Mesendoderm (in vitro differentiated cells): Measurements from ENCODE around the gene MR1.
A peak's percentile ranks its signal among the peaks of the same experiment; 100 is the strongest.

Source experiments
- DNase-seq: peaks from one replicate; pipeline ENCODE4 v3.0.0; 2013
- H2AK5ac ChIP-seq: 2 replicates; pipeline ENCODE4 v1.6.1; 2013; ENCODE audit warnings: low read length, inconsistent platforms
- H2BK120ac ChIP-seq: 2 replicates; pipeline ENCODE4 v1.6.1; 2013; ENCODE audit warnings: low read depth, mild to moderate bottlenecking, low read length, moderate library complexity, mixed read lengths
- H2BK15ac ChIP-seq: replicated peaks from 2 replicates; pipeline ENCODE4 v1.6.1; 2013; ENCODE audit warnings: low read depth, mild to moderate bottlenecking, moderate library complexity
- H2BK5ac ChIP-seq: 2 replicates; pipeline ENCODE4 v1.6.1; 2013; ENCODE audit warnings: low read length, inconsistent platforms
- H3K18ac ChIP-seq: 2 replicates; pipeline ENCODE4 v1.6.1; 2013; ENCODE audit warnings: mild to moderate bottlenecking, low read length, mixed read lengths
- H3K23ac ChIP-seq: one replicate; pipeline ENCODE4 v1.6.1; 2013; ENCODE audit warnings: low read length
- H3K27ac ChIP-seq: 2 replicates; pipeline ENCODE4 v1.5.1; 2013; ENCODE audit warnings: low read depth, mild to moderate bottlenecking, inconsistent platforms, low read length, moderate library complexity
- H3K27me3 ChIP-seq: 2 replicates; pipeline ENCODE4 v1.6.1; 2013; ENCODE audit warnings: low read length, control low read depth, mild to moderate bottlenecking, inconsistent platforms; ENCODE audit not compliant: insufficient read depth, poor library complexity
- H3K36me3 ChIP-seq: 2 replicates; pipeline ENCODE4 v1.6.1; 2013; ENCODE audit warnings: low read length, inconsistent platforms; ENCODE audit not compliant: control insufficient read depth, insufficient read depth
- H3K4ac ChIP-seq: one replicate; pipeline ENCODE4 v1.6.1; 2013; ENCODE audit warnings: low read depth, mild to moderate bottlenecking, low read length, moderate library complexity
- H3K4me1 ChIP-seq: 2 replicates; pipeline ENCODE4 v1.6.1; 2013; ENCODE audit warnings: low read depth, low read length, inconsistent platforms; ENCODE audit not compliant: control insufficient read depth
- H3K4me2 ChIP-seq: 2 replicates; pipeline ENCODE4 v1.6.1; 2013; ENCODE audit warnings: low read length
- H3K4me3 ChIP-seq: 2 replicates; pipeline ENCODE4 v1.5.1; 2013; ENCODE audit warnings: mild to moderate bottlenecking, low read length
- H3K56ac ChIP-seq: one replicate; pipeline ENCODE4 v1.6.1; 2013; ENCODE audit warnings: low read length
- H3K79me1 ChIP-seq: 2 replicates; pipeline ENCODE4 v1.6.1; 2013; ENCODE audit warnings: low read length, inconsistent platforms
- H3K79me2 ChIP-seq: 2 replicates; pipeline ENCODE4 v1.6.1; 2013; ENCODE audit warnings: mild to moderate bottlenecking, low read length; ENCODE audit not compliant: control insufficient read depth, insufficient read depth
- H3K9ac ChIP-seq: 2 replicates; pipeline ENCODE4 v1.6.1; 2013; ENCODE audit warnings: low read length, inconsistent platforms
- H4K5ac ChIP-seq: one replicate; pipeline ENCODE4 v1.6.1; 2013; ENCODE audit warnings: low read length
- H4K8ac ChIP-seq: one replicate; pipeline ENCODE4 v1.6.1; 2013; ENCODE audit warnings: low read depth, mild to moderate bottlenecking, control low read depth, low read length, moderate library complexity
- WGBS: extraction: QIAGEN DNeasy Blood & Tissue Kit; methylation state at CpG from one replicate; pipeline ENCODE4 v1.1.7; 2013; ENCODE audit warnings: low lambda C conversion rate, missing lambda C conversion rate; ENCODE audit not compliant: insufficient coverage; ENCODE audit errors: extremely low coverage; 5-methylcytosine and 5-hydroxymethylcytosine counted together

The MR1 gene

DNA sequence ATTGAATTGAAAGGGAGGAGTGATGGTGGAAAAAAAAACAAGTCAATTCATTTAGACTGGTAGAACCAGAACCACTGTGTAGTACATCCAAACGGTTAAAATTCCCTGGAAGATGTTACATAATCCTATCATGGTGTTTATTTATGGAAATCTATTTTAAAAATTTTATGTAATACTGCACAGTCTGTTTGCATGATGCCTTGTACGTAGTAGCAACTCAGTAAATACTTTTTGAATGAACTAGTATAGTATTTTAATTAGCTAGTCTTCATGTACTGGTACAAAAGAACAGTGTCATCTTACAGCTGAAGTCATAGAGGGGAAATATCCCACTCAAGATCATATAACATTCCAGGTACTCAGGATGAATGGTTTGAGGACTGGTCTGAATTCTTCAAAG is 27.7 kb downstream of the MR1 start:
- H2BK5ac ChIP-seq, result no peak overlapping the region
- no peak overlapping the region for H3K4ac ChIP-seq
- H3K18ac ChIP-seq, result no peak overlapping the region
- H3K4me1 ChIP-seq, result peaks cover 2% of the 10 kb centered on the region
- no peak overlapping the region for H3K4me2 ChIP-seq
- H3K56ac ChIP-seq, result no peak overlapping the region
- no peak overlapping the region for H3K27ac ChIP-seq
- H2BK15ac ChIP-seq, result no peak overlapping the region
- H2AK5ac ChIP-seq, result no peak overlapping the region
- no peak overlapping the region for H4K5ac ChIP-seq
- no peaks in the 10 kb centered on the region for H3K79me2 ChIP-seq
- no peak overlapping the region for H2BK120ac ChIP-seq
- H3K27me3 ChIP-seq, result no peaks in the 10 kb centered on the region
- no peaks in the 10 kb centered on the region for H3K79me1 ChIP-seq
- DNase-seq, result no peak
- no peak overlapping the region for H3K23ac ChIP-seq
- H3K9ac ChIP-seq, result no peak overlapping the region
- no peak overlapping the region for H4K8ac ChIP-seq
- H3K4me3 ChIP-seq, result no peak overlapping the region
- no peaks in the 10 kb centered on the region for H3K36me3 ChIP-seq
- no CpG with 5 or more reads among the region's 2 CpGs for WGBS

DNA sequence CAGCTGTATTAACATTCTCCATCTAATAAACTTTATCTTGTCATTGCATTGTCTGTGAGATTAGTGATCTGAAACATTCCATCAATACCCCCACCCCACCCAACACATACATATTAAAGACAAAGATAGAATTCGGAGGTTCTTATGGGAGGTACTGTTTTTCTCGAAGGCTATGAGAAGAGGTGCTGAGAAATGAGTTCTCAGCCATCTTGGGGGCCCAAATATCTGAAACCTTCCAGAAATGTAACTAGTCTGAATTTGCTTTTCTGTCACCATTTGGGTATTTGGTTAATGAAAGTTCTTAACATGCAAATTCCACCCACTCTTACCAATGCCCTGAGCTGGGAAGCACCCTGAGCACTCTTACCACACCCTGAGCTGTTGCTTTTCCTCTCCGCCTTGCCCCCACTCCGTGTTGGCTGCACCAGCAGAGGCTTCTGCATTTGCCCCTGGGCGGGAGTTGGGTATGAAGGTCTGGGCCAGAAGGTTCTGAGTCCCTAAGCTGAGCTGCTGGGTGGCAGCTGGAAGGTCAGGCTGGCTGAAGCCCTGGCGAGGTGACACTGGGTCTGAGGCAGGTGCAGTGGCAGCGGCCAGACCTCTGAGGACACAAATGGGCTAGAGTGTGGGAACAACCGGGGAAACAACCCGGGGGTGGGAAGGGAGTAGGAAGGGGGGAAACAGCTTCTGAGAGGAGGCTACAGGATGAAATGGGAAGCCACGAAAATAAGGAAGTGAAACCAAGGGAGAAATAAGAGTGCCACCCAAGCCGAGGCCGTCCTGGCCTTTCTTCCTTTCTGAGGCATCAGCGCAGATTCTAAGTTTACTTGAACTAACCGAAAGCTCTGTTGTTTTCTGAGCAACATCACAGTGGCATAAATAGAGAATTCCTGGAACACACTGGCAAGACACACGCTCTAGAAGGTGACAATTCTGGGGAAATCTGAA is 28.4 kb downstream of the MR1 start:
- Histone ChIP-seq H2AK5ac (no peak overlapping the region), H2BK15ac (no peak overlapping the region), H3K4me2 (no peak overlapping the region), H4K5ac (no peak overlapping the region), H3K23ac (no peak overlapping the region), H3K27ac (no peak overlapping the region), H3K56ac (no peak overlapping the region), H3K79me2 (no peaks in the 10 kb centered on the region), H3K4ac (no peak overlapping the region), H3K4me3 (no peak overlapping the region), H3K36me3 (no peaks in the 10 kb centered on the region), H3K9ac (no peak overlapping the region), H3K27me3 (no peaks in the 10 kb centered on the region), H4K8ac (no peak overlapping the region), H3K18ac (no peak overlapping the region), H2BK120ac (no peak overlapping the region), H3K4me1 (peaks cover 2% of the 10 kb centered on the region), H3K79me1 (no peaks in the 10 kb centered on the region), H2BK5ac (no peak overlapping the region)
- WGBS, result no CpG with 5 or more reads among the region's 15 CpGs
- DNase-seq, result no peak

DNA sequence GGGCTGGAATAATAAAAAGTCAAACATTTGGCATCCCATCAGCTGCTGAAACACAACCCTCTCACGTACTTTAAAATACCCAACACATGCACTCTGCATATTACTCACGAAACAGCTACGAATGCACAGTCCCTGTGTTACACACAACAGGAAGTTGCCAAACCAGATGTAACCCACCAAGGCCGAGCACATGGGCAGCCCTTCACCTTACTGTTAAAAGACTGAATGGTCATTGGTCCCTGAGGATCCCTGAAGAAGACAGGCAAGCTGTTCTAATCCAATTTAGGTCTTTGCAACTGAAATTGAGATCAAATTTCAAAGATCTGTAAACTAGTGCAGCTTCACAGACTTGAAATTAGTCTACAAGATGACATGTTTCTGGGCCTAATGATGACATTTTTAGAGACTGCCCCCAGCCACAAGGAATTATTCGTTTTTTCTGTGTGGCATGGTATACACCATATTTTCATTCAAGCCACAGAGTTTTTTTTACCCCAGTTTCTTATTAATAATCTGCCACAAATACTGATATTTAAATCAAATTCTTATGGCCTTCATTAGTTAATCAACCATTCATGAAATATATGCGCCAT is 29.1 kb downstream of the MR1 start:
- Histone ChIP-seq H3K4me3 (no peak overlapping the region), H2BK5ac (no peak overlapping the region), H2BK15ac (no peak overlapping the region), H2BK120ac (no peak overlapping the region), H4K8ac (no peak overlapping the region), H3K79me1 (no peaks in the 10 kb centered on the region), H3K27me3 (no peaks in the 10 kb centered on the region), H3K4ac (no peak overlapping the region), H3K27ac (no peak overlapping the region), H3K23ac (no peak overlapping the region), H3K79me2 (no peaks in the 10 kb centered on the region), H2AK5ac (no peak overlapping the region), H3K36me3 (no peaks in the 10 kb centered on the region), H3K56ac (no peak overlapping the region), H4K5ac (no peak overlapping the region), H3K4me2 (no peak overlapping the region), H3K4me1 (peaks cover 2% of the 10 kb centered on the region), H3K9ac (no peak overlapping the region), H3K18ac (no peak overlapping the region)
- no CpG with 5 or more reads among the region's 6 CpGs for WGBS
- no peak for DNase-seq

DNA sequence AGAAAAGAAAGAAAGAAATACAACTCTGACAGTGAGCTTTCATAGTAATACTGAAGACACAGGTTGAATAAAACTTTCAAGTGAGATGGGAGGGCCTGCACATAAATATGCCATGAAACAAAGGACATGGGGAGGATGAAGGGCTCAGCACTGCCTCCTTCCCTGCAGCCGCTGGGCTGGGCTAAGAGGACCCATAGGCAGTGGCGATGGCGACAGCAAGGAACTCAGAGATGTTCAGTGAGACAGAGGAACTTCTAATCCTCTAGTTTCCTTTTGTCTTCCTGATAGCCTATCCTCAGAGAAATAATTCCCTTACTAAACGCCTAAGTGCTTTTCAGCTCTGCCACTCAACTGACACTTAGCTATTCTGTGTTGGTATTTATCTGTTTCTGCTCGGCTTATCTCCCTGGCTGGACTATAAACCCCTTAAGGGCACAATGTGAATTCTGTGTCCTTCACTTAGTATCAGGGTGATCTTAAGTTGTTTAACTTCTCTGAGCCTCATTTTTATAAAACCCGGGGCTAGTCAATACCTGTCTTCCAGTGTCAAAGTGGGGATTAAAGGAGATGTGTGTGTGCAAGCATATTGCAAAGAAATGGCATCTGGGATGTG is 30.3 kb downstream of the MR1 start:
- peak; percentile 46 for DNase-seq
- H3K23ac ChIP-seq, result no peak overlapping the region
- H4K5ac ChIP-seq, result no peak overlapping the region
- no peak overlapping the region for H2BK15ac ChIP-seq
- no peaks in the 10 kb centered on the region for H3K36me3 ChIP-seq
- H3K18ac ChIP-seq, result no peak overlapping the region
- no peaks in the 10 kb centered on the region for H3K79me2 ChIP-seq
- no peaks in the 10 kb centered on the region for H3K79me1 ChIP-seq
- H2BK120ac ChIP-seq, result no peak overlapping the region
- no peak overlapping the region for H3K9ac ChIP-seq
- no peak overlapping the region for H3K4me3 ChIP-seq
- WGBS, result no CpG with 5 or more reads among the region's 6 CpGs
- peaks cover 2% of the 10 kb centered on the region for H3K4me1 ChIP-seq
- H3K4me2 ChIP-seq, result no peak overlapping the region
- H3K27me3 ChIP-seq, result no peaks in the 10 kb centered on the region
- no peak overlapping the region for H3K4ac ChIP-seq
- no peak overlapping the region for H3K56ac ChIP-seq
- no peak overlapping the region for H4K8ac ChIP-seq
- no peak overlapping the region for H2AK5ac ChIP-seq
- H3K27ac ChIP-seq, result no peak overlapping the region
- H2BK5ac ChIP-seq, result no peak overlapping the region

DNA sequence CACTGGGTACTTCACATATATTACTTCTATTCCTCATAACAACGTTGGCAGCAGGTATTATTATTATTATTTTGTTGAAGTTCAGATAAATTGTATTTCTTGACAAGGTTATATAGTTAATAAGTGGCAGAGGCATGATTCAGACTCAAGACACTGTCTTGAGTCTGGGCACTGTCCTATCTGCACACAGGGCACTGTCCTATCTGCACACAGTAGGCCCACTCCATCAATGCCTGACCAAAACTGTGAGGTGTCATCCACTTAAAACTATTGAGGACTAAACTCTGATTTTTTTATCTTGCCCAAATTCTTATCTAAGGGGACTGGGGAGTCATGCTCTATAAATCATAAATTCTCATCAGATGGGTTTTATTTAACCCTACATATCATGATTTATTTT is 30.9 kb downstream of the MR1 start:
- no peak overlapping the region for H3K9ac ChIP-seq
- H3K79me1 ChIP-seq, result no peaks in the 10 kb centered on the region
- H2BK5ac ChIP-seq, result no peak overlapping the region
- H2BK120ac ChIP-seq, result no peak overlapping the region
- no peak overlapping the region for H3K56ac ChIP-seq
- no peaks in the 10 kb centered on the region for H3K36me3 ChIP-seq
- no peak overlapping the region for H3K23ac ChIP-seq
- H2BK15ac ChIP-seq, result no peak overlapping the region
- no peak overlapping the region for H2AK5ac ChIP-seq
- H3K18ac ChIP-seq, result no peak overlapping the region
- H4K5ac ChIP-seq, result no peak overlapping the region
- peaks cover 2% of the 10 kb centered on the region for H3K4me1 ChIP-seq
- H3K27ac ChIP-seq, result no peak overlapping the region
- no peak overlapping the region for H4K8ac ChIP-seq
- no peak overlapping the region for H3K4ac ChIP-seq
- no peak overlapping the region for H3K4me3 ChIP-seq
- H3K79me2 ChIP-seq, result no peaks in the 10 kb centered on the region
- WGBS, result no CpG with 5 or more reads among the region's 1 CpG
- no peak overlapping the region for H3K4me2 ChIP-seq
- no peaks in the 10 kb centered on the region for H3K27me3 ChIP-seq
- DNase-seq, result no peak
